ENCODE results near the gene C3orf49.

C3orf49 gene

GRCh38 chr3:63830526-63830925 lies 11.4 kb downstream of the C3orf49 start:
- Histone ChIP-seq H3K18ac (ENCODE audit: low read length) (no peak overlapping the region), H3K4me2 (ENCODE audit: insufficient read depth, low read length, poor library complexity, severe bottlenecking) (no peak overlapping the region), H2BK12ac (ENCODE audit: low read length) (no peak overlapping the region), H3K4me1 (ENCODE audit: control insufficient read depth in 2 of 2, insufficient read depth in 1 of 2, low read depth in 1 of 2, low read length in 2 of 2) (no peaks in the 10 kb centered on the region), H2AK5ac (ENCODE audit: low read depth, low read length) (no peak overlapping the region), H3K36me3 (replicated peaks in 1 of 2; ENCODE audit: control insufficient read depth in 2 of 2, insufficient read depth in 2 of 2, low read length in 2 of 2) (peaks cover 2 to 72% of the 10 kb centered on the region in 2 donors), H3K14ac (ENCODE audit: low read length) (no peak overlapping the region), H4K91ac (ENCODE audit: low read depth, low read length, poor library complexity) (no peak overlapping the region), H2BK5ac (ENCODE audit: low read length) (no peak overlapping the region), H2AFZ (ENCODE audit: low read length) (no peak overlapping the region), H3K79me1 (ENCODE audit: low read depth, low read length) (no peaks in the 10 kb centered on the region), H3K27me3 (ENCODE audit: control insufficient read depth in 3 of 3, insufficient read depth in 3 of 3, low read depth in 1 of 3, low read length in 3 of 3) (no peaks in the 10 kb centered on the region), H2BK15ac (ENCODE audit: low read length) (no peak overlapping the region), H3K9me3 (replicated peaks in 1 of 2; ENCODE audit: control insufficient read depth in 2 of 2, insufficient read depth in 1 of 2, low read depth in 1 of 2, low read length in 2 of 2) (no peaks in the 10 kb centered on the region), H4K8ac (ENCODE audit: low read depth, low read length) (no peak overlapping the region), H3K4ac (ENCODE audit: low read length) (no peak overlapping the region), H2BK120ac (ENCODE audit: low read depth, low read length) (no peak overlapping the region), H3K27ac (replicated peaks; ENCODE audit: low read length) (no peak overlapping the region), H3K23ac (ENCODE audit: low read depth, low read length, poor library complexity) (no peak overlapping the region), H3K4me3 (ENCODE audit: low read length in 2 of 2) (no peak overlapping the region), H3K9ac (ENCODE audit: low read depth, low read length, poor library complexity) (no peak overlapping the region)
- DNase-seq (ENCODE audit: low spot score): no peak
- no CpG with 5 or more reads among the region's 6 CpGs for WGBS, 2 donors (ENCODE audit: extremely low coverage in 2 of 2, insufficient read length in 2 of 2, insufficient replicate concordance in 1 of 2)

DNA sequence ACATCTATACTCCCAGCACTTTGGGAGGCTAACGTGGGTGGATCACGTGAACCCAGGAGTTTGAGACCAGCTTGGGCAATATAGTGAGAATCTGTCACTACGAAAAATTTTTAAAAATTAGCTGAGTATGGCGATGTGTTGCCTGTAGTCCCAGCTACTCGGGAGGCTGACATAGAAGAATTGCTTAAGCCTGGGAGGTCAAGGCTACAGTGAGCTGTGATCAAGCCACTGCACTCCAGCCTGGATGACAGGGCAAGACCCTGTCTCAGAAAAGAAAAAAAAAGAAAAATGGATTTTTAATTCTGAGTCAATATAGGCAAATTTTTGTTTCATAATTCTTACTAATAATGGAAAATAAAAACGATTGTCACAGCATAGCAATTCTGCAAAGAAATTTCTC lies 13.3 kb downstream of the C3orf49 start:
- no peaks in the 10 kb centered on the region for H3K79me1 ChIP-seq (ENCODE audit: low read depth, low read length)

DNA sequence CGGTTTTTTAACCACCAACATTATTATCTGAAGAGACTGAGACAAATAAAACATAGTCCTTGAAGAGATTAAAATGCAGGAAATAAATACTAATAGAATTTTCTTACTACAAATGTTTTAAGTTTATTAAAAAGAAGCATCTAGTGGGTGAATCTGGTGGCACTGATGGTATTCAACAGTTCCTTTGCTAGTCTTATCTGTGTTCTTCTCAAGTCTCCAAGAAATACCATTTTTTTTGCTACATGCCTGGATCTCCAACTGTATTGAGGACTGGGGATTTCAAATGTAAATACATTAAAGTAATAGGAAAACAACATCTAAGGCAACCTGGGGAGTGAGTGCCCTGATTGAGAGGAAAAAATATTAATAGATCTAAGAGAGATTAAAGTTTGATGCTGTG lies 22.6 kb downstream of the C3orf49 start:
- no peak overlapping the region for H3K23ac ChIP-seq (ENCODE audit: low read depth, low read length, poor library complexity)
- no peak for DNase-seq (ENCODE audit: low spot score)
- H4K8ac ChIP-seq (ENCODE audit: low read depth, low read length): no peak overlapping the region
- no peak overlapping the region for H3K18ac ChIP-seq (ENCODE audit: low read length)
- H3K4me3 ChIP-seq (ENCODE audit: low read length in 2 of 2): no peak overlapping the region
- no peak overlapping the region for H3K14ac ChIP-seq (ENCODE audit: low read length)
- H2AK5ac ChIP-seq (ENCODE audit: low read depth, low read length): no peak overlapping the region
- no peak overlapping the region for H3K4me2 ChIP-seq (ENCODE audit: insufficient read depth, low read length, poor library complexity, severe bottlenecking)
- no peaks in the 10 kb centered on the region for H3K9me3 ChIP-seq (replicated peaks in 1 of 2; ENCODE audit: control insufficient read depth in 2 of 2, insufficient read depth in 1 of 2, low read depth in 1 of 2, low read length in 2 of 2)
- WGBS, 2 donors (ENCODE audit: extremely low coverage in 2 of 2, insufficient read length in 2 of 2, insufficient replicate concordance in 1 of 2): no CpG with 5 or more reads among the region's 1 CpG
- peaks cover 0 to 8% of the 10 kb centered on the region in 2 donors for H3K36me3 ChIP-seq (replicated peaks in 1 of 2; ENCODE audit: control insufficient read depth in 2 of 2, insufficient read depth in 2 of 2, low read length in 2 of 2)
- no peak overlapping the region for H3K27ac ChIP-seq (replicated peaks; ENCODE audit: low read length)
- peaks cover 0 to 3% of the 10 kb centered on the region in 2 donors for H3K4me1 ChIP-seq (ENCODE audit: control insufficient read depth in 2 of 2, insufficient read depth in 1 of 2, low read depth in 1 of 2, low read length in 2 of 2)
- no peak overlapping the region for H3K4ac ChIP-seq (ENCODE audit: low read length)
- no peak overlapping the region for H2BK5ac ChIP-seq (ENCODE audit: low read length)
- H4K91ac ChIP-seq (ENCODE audit: low read depth, low read length, poor library complexity): no peak overlapping the region
- H2BK120ac ChIP-seq (ENCODE audit: low read depth, low read length): no peak overlapping the region
- no peak overlapping the region for H2BK12ac ChIP-seq (ENCODE audit: low read length)
- H2AFZ ChIP-seq (ENCODE audit: low read length): no peak overlapping the region
- no peaks in the 10 kb centered on the region for H3K27me3 ChIP-seq (ENCODE audit: control insufficient read depth in 3 of 3, insufficient read depth in 3 of 3, low read depth in 1 of 3, low read length in 3 of 3)
- H3K79me1 ChIP-seq (ENCODE audit: low read depth, low read length): no peaks in the 10 kb centered on the region
- H2BK15ac ChIP-seq (ENCODE audit: low read length): no peak overlapping the region
- no peak overlapping the region for H3K9ac ChIP-seq (ENCODE audit: low read depth, low read length, poor library complexity)

More for the DNA sequence above, 13.3 kb downstream of the C3orf49 start:
- WGBS, 2 donors (ENCODE audit: extremely low coverage in 2 of 2, insufficient read length in 2 of 2, insufficient replicate concordance in 1 of 2): no CpG with 5 or more reads among the region's 6 CpGs
- Histone ChIP-seq H2BK5ac (ENCODE audit: low read length) (no peak overlapping the region), H2AFZ (ENCODE audit: low read length) (no peak overlapping the region), H2AK5ac (ENCODE audit: low read depth, low read length) (no peak overlapping the region), H3K18ac (ENCODE audit: low read length) (no peak overlapping the region), H3K4me1 (ENCODE audit: control insufficient read depth in 2 of 2, insufficient read depth in 1 of 2, low read depth in 1 of 2, low read length in 2 of 2) (no peaks in the 10 kb centered on the region), H4K91ac (ENCODE audit: low read depth, low read length, poor library complexity) (no peak overlapping the region), H3K9me3 (replicated peaks in 1 of 2; ENCODE audit: control insufficient read depth in 2 of 2, insufficient read depth in 1 of 2, low read depth in 1 of 2, low read length in 2 of 2) (no peaks in the 10 kb centered on the region), H3K27me3 (ENCODE audit: control insufficient read depth in 3 of 3, insufficient read depth in 3 of 3, low read depth in 1 of 3, low read length in 3 of 3) (no peaks in the 10 kb centered on the region), H2BK12ac (ENCODE audit: low read length) (no peak overlapping the region), H3K4ac (ENCODE audit: low read length) (no peak overlapping the region), H3K4me3 (ENCODE audit: low read length in 2 of 2) (no peak overlapping the region), H2BK120ac (ENCODE audit: low read depth, low read length) (no peak overlapping the region), H4K8ac (ENCODE audit: low read depth, low read length) (no peak overlapping the region), H3K27ac (replicated peaks; ENCODE audit: low read length) (no peak overlapping the region), H3K23ac (ENCODE audit: low read depth, low read length, poor library complexity) (no peak overlapping the region), H3K9ac (ENCODE audit: low read depth, low read length, poor library complexity) (no peak overlapping the region), H2BK15ac (ENCODE audit: low read length) (no peak overlapping the region), H3K36me3 (replicated peaks in 1 of 2; ENCODE audit: control insufficient read depth in 2 of 2, insufficient read depth in 2 of 2, low read length in 2 of 2) (peaks cover 2 to 85% of the 10 kb centered on the region in 2 donors), H3K4me2 (ENCODE audit: insufficient read depth, low read length, poor library complexity, severe bottlenecking) (no peak overlapping the region), H3K14ac (ENCODE audit: low read length) (no peak overlapping the region)
- no peak for DNase-seq (ENCODE audit: low spot score)

- Histone ChIP-seq H2BK15ac (ENCODE audit: low read length) (no peak overlapping the region), H3K27me3 (ENCODE audit: control insufficient read depth in 3 of 3, insufficient read depth in 3 of 3, low read depth in 1 of 3, low read length in 3 of 3) (no peaks in the 10 kb centered on the region), H3K9me3 (replicated peaks in 1 of 2; ENCODE audit: control insufficient read depth in 2 of 2, insufficient read depth in 1 of 2, low read depth in 1 of 2, low read length in 2 of 2) (no peaks in the 10 kb centered on the region), H3K9ac (ENCODE audit: low read depth, low read length, poor library complexity) (no peak overlapping the region), H3K36me3 (replicated peaks in 1 of 2; ENCODE audit: control insufficient read depth in 2 of 2, insufficient read depth in 2 of 2, low read length in 2 of 2) (peaks cover 0 to 6% of the 10 kb centered on the region in 2 donors), H3K4ac (ENCODE audit: low read length) (no peak overlapping the region), H2BK12ac (ENCODE audit: low read length) (no peak overlapping the region), H3K18ac (ENCODE audit: low read length) (no peak overlapping the region), H2AFZ (ENCODE audit: low read length) (no peak overlapping the region), H3K23ac (ENCODE audit: low read depth, low read length, poor library complexity) (no peak overlapping the region), H3K4me1 (ENCODE audit: control insufficient read depth in 2 of 2, insufficient read depth in 1 of 2, low read depth in 1 of 2, low read length in 2 of 2) (peaks cover 0 to 3% of the 10 kb centered on the region in 2 donors), H3K14ac (ENCODE audit: low read length) (no peak overlapping the region), H2BK120ac (ENCODE audit: low read depth, low read length) (no peak overlapping the region), H2AK5ac (ENCODE audit: low read depth, low read length) (no peak overlapping the region), H4K8ac (ENCODE audit: low read depth, low read length) (no peak overlapping the region), H3K4me2 (ENCODE audit: insufficient read depth, low read length, poor library complexity, severe bottlenecking) (no peak overlapping the region), H3K4me3 (ENCODE audit: low read length in 2 of 2) (no peak overlapping the region), H4K91ac (ENCODE audit: low read depth, low read length, poor library complexity) (no peak overlapping the region), H3K27ac (replicated peaks; ENCODE audit: low read length) (no peak overlapping the region), H2BK5ac (ENCODE audit: low read length) (no peak overlapping the region), H3K79me1 (ENCODE audit: low read depth, low read length) (no peaks in the 10 kb centered on the region)
- DNase-seq (ENCODE audit: low spot score): no peak
Measured at GRCh38 chr3:63842127-63842526, 23.0 kb downstream of the C3orf49 start.
